ENCODE measurements around the gene TMEM131. TPM values are rescaled to one million over a fixed set of nuclear protein-coding genes. Genes with fewer than 3 reads are reported as not detected.

The TMEM131 gene
- total RNA-seq, 1 experiment from 2014 or later, result 29.2 TPM

DNA sequence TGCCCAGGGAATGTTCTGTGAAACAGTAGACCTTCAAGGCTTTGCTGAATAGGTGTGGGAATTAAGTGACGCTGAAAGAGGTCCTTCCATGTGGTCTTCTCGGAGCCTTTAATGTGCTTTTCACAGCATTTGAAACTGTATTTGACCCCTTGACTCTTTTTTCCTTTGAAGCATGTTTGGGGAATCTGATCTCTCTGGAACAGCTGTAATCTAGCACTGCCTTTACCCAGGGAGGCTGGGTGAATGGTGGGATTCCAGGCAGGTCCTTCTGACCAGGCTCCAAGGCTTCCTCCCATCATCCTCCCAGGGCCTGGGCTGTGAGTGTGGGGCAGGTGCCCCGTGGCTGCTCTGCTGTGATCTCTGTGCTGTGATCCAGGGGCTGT, 278.1 kb downstream of the TMEM131 start:
- intact Hi-C loops (cut with micrococcal nuclease; ENCODE audit: unreplicated experiment), result no loop called here
- H3K4me1 Mint-ChIP-seq (ENCODE audit: low read depth, unreplicated experiment), result no peaks in the 10 kb centered on the region
- no peak overlapping the region for H3K4me3 Mint-ChIP-seq (ENCODE audit: low read depth, unreplicated experiment)
- BruUV-seq (replicated peaks), result no TSS peak
- TF ChIP-seq, protein P1, sequence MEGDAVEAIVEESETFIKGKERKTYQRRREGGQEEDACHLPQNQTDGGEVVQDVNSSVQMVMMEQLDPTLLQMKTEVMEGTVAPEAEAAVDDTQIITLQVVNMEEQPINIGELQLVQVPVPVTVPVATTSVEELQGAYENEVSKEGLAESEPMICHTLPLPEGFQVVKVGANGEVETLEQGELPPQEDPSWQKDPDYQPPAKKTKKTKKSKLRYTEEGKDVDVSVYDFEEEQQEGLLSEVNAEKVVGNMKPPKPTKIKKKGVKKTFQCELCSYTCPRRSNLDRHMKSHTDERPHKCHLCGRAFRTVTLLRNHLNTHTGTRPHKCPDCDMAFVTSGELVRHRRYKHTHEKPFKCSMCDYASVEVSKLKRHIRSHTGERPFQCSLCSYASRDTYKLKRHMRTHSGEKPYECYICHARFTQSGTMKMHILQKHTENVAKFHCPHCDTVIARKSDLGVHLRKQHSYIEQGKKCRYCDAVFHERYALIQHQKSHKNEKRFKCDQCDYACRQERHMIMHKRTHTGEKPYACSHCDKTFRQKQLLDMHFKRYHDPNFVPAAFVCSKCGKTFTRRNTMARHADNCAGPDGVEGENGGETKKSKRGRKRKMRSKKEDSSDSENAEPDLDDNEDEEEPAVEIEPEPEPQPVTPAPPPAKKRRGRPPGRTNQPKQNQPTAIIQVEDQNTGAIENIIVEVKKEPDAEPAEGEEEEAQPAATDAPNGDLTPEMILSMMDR (IDR thresholded peaks at IDR 0.05; ENCODE audit: unreplicated experiment), result no peak
- H3K27ac Mint-ChIP-seq (ENCODE audit: unreplicated experiment), result no peak overlapping the region
- H3K36me3 Mint-ChIP-seq (ENCODE audit: insufficient read depth, unreplicated experiment), result no peaks in the 10 kb centered on the region
- CTCF ChIA-PET, result no interaction called here
- DNase-seq, result no peak
- no peaks in the 10 kb centered on the region for H3K9me3 Mint-ChIP-seq (ENCODE audit: low read depth, unreplicated experiment)
- peaks cover 63% of the 10 kb centered on the region for H3K27me3 Mint-ChIP-seq (ENCODE audit: unreplicated experiment)

DNA sequence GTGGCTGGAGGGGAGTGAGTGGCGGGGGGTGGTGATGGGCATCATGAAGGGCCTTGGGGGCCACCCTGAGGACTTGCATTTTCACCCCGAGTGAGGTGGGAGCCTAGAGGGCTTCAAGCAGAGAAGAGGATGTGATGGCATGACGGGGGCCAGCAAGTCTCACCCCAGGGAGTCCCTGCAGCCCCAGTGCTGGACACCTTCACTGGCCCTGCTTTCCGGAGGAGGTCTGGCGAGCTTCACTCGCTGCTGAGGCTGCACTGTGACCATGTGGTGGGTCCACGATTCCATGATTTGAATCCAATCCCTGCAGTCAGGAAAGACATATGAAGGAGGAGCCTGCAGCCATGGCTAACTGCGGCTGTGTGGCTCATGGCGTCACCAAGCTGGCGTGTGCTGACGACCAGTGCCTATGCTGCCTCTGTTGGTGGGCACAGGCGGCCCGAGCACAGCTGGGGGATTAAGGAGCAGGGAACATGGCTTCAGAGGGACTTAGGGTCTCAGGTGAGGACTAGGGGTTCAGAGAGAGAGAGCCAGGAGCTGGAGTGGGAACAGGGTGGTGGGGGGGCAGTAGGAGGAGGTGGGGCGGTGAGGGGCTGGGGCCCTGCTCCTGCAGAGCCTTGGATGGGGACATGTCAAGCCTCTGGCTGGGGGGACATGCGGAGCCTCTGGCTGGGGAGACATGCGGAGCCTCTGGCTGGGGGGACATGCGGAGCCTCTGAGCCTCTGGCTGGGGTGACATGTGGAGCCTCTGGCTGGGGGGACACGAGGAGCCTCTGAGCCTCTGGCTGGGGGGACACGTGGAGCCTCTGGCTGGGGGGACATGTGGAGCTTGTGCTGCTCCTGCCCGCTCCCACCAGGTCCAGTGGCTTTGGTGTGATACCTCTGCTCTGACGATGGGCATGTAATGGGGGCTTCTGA, 278.8 kb downstream of the TMEM131 start:
- no peak overlapping the region for H3K4me3 Mint-ChIP-seq (ENCODE audit: low read depth, unreplicated experiment)
- TF ChIP-seq, protein P1 (IDR thresholded peaks at IDR 0.05; ENCODE audit: unreplicated experiment), result no peak
- no peak overlapping the region for H3K27ac Mint-ChIP-seq (ENCODE audit: unreplicated experiment)
- H3K36me3 Mint-ChIP-seq (ENCODE audit: insufficient read depth, unreplicated experiment), result no peaks in the 10 kb centered on the region
- H3K4me1 Mint-ChIP-seq (ENCODE audit: low read depth, unreplicated experiment), result no peaks in the 10 kb centered on the region
- no peak for DNase-seq
- intact Hi-C loops (cut with micrococcal nuclease; ENCODE audit: unreplicated experiment), result no loop called here
- no peaks in the 10 kb centered on the region for H3K9me3 Mint-ChIP-seq (ENCODE audit: low read depth, unreplicated experiment)
- H3K27me3 Mint-ChIP-seq (ENCODE audit: unreplicated experiment), result peaks cover 68% of the 10 kb centered on the region
- no TSS peak for BruUV-seq (replicated peaks)
- CTCF ChIA-PET, result no interaction called here

DNA sequence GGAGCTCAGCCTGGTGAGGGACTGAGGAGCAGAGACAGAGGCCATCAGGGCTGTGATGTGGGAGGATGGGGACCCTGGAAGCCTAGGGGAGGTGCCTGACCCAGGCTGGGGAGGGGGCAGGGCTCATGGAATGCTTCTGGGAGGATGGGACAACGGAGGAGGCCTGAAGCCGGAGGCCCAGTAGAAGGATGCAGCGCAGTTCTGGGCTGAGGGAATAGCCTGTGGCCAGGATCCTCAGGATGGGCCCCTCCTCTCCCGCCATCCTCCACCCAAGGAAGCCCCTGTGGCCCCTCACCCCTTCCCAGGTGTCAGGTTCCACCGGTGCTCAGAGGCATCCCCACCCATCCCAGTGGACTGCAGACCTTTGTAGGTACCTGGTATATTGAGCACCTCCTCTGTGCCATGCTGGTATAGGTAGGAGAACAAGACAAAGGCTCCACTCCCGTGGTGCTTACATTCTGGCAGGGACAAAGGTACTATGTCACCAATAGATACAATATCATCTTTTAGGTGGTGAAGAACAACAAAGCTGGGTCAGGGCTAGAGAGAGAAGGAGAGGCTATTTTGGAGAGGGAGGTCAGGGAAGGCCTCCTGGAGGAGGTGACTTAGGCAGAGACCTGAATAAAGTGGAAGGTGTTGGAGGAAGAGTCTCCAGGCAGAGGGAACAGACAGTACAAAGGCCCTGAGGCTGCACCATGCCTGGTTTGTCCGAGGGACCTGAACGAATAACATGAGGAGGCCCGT, 279.6 kb downstream of the TMEM131 start:
- intact Hi-C loops (cut with micrococcal nuclease; ENCODE audit: unreplicated experiment), result no loop called here
- DNase-seq, result no peak
- Mint-ChIP-seq H3K27ac (ENCODE audit: unreplicated experiment) (no peak overlapping the region), H3K4me3 (ENCODE audit: low read depth, unreplicated experiment) (no peak overlapping the region), H3K4me1 (ENCODE audit: low read depth, unreplicated experiment) (no peaks in the 10 kb centered on the region), H3K27me3 (ENCODE audit: unreplicated experiment) (peaks cover 74% of the 10 kb centered on the region), H3K9me3 (ENCODE audit: low read depth, unreplicated experiment) (no peaks in the 10 kb centered on the region), H3K36me3 (ENCODE audit: insufficient read depth, unreplicated experiment) (no peaks in the 10 kb centered on the region)
- BruUV-seq (replicated peaks), result no TSS peak
- CTCF ChIA-PET, result no interaction called here
- TF ChIP-seq, protein P1 (IDR thresholded peaks at IDR 0.05; ENCODE audit: unreplicated experiment), result no peak

DNA sequence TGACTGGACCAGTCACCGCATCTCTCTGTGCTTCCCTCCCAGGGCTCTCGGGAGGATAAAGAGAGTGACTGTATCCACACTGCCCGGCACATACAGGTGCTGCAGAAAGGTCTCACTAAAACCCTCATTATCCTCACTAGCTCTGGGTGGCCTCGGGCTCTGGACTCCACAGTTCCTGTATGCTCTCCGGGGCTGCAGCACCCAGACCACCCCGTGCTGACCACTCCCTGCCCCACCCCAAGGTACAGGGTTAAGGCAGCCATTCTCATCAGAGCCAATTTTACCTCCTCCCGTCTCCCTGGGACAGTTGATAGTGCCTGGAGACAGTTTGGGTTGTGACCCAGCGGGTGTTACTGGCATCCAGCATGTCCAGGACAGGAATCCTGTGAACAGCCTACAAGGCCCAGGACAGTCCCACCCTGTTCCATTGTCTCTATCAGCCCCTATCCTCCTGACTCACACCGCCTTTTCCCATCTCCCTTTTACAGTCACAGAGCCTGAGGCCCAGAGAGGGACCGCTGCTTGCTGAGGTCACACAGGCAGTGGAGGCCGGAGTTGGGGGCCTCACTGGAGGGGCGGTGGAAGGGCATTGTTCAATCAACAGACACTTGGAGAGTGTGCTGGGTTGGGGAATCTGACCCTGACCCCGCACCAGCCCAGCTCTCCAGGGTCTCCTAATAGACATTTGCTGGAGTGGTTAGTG, 280.6 kb downstream of the TMEM131 start:
- Mint-ChIP-seq H3K4me1 (ENCODE audit: low read depth, unreplicated experiment) (no peaks in the 10 kb centered on the region), H3K36me3 (ENCODE audit: insufficient read depth, unreplicated experiment) (no peaks in the 10 kb centered on the region), H3K4me3 (ENCODE audit: low read depth, unreplicated experiment) (no peak overlapping the region), H3K27me3 (ENCODE audit: unreplicated experiment) (peaks cover 77% of the 10 kb centered on the region), H3K9me3 (ENCODE audit: low read depth, unreplicated experiment) (no peaks in the 10 kb centered on the region), H3K27ac (ENCODE audit: unreplicated experiment) (no peak overlapping the region)
- BruUV-seq (replicated peaks), result no TSS peak
- TF ChIP-seq, protein P1 (IDR thresholded peaks at IDR 0.05; ENCODE audit: unreplicated experiment), result no peak
- intact Hi-C loops (cut with micrococcal nuclease; ENCODE audit: unreplicated experiment), result no loop called here
- DNase-seq, result no peak
- CTCF ChIA-PET, result no interaction called here
